GM21825 (cell line): ENCODE results near the gene WASF3.

Source experiments
- ATAC-seq: cut with Tn5 transposase; IDR thresholded peaks from one replicate; pipeline ENCODE4 v1.9.1; 2021; ENCODE audit warnings: mild to moderate bottlenecking, moderate library complexity; ENCODE audit not compliant: unreplicated experiment

The WASF3 gene

GRCh38 chr13:26589226-26589625 lies 31.7 kb downstream of the WASF3 start:
- ATAC-seq = no peak

DNA sequence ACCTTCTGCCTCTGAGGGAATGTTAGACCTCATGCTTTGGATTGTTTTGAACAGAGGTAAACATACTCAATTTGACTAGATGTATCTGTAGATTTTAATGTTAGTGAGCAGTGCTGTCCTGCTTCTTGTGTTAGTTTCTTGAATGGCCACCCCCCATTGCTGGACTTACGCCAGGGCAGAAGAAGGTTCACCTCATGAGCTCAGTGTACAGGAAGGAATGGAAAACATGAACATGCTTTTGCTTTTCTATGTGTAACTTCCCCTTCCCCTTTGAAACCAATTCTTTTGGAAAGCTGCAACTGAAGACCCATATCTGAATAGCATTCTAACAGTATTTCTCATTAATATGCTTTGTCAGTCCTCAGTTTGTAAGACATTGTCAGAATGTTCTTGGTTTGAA lies 32.3 kb downstream of the WASF3 start:
- no peak for ATAC-seq

GRCh38 chr13:26590379-26590778 lies 32.9 kb downstream of the WASF3 start:
- no peak for ATAC-seq

- ATAC-seq = no peak
Observed at GRCh38 chr13:26590951-26591350, 33.5 kb downstream of the WASF3 start.

DNA sequence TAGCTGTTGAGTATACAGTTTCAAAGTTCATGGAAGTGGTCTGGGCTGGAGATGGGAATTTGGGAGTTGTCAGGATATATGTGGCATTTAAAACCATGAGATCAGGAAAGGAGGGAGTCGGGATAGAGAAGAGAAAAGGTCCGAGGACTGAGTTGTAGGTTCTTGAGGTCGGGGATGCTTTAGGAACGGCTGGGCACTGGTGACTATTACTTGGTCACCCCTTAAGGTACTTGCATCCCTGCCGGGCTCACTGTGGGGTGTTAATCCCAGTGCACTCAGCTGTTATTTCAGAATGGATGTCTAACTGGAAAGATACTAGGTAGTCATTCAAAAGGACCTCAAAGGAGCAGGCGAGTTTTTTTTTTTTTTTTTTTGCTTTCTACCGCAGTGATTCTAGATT lies 34.2 kb downstream of the WASF3 start:
- no peak for ATAC-seq

- ATAC-seq = no peak
Observed at GRCh38 chr13:26593661-26594060, 36.2 kb downstream of the WASF3 start.

DNA sequence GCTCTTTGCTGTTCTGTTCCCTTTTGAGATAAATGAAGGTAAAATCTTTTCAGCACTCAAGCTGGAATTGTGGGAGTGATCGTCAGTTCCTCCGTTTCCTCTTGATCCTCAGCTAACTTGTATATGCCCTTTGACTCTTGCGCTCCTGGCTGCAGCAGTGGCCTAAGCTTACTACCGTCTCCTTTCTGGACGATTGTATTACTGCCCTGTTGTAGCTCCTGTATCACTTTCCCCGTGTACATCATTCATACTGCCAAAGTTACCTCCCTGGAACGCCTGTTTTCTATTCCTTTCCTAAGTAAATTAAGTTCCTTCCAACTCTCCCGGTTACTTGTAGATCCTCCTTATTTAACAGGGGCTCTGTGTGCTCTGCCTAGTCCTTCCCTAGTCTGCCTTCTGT lies 36.9 kb downstream of the WASF3 start:
- ATAC-seq = no peak

DNA sequence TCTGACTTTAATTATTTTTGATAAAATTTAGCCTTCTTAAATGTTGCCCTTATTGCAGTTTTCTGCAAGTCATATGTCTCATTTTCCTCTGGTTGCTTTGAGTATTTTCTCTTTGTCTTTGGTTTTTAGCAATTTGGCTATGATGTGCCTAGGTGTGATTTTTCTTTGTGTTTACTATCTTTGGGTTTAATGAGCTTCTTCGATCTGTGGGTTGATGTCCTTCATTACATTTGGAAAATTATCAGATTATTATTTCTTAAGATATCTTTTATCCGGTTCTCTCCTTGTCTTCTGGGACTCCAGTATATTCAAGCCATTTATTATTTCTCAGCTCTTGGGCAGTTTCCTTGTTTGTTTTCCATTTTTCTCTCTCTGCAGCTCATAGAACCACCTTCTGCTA lies 39.0 kb downstream of the WASF3 start:
- no peak for ATAC-seq

GRCh38 chr13:26599403-26599802 lies 41.9 kb downstream of the WASF3 start:
- ATAC-seq = no peak

- ATAC-seq = no peak
Observed at GRCh38 chr13:26599860-26600259, 42.4 kb downstream of the WASF3 start.

- ATAC-seq = no peak
Observed at GRCh38 chr13:26600343-26600742, 42.9 kb downstream of the WASF3 start.

GRCh38 chr13:26601669-26602068 lies 44.2 kb downstream of the WASF3 start:
- ATAC-seq = no peak

- no peak for ATAC-seq
Observed at GRCh38 chr13:26602783-26603182, 45.3 kb downstream of the WASF3 start.

- ATAC-seq = no peak
Observed at GRCh38 chr13:26604784-26605545, 47.5 kb downstream of the WASF3 start.

GRCh38 chr13:26605845-26606244 lies 48.4 kb downstream of the WASF3 start:
- no peak for ATAC-seq

DNA sequence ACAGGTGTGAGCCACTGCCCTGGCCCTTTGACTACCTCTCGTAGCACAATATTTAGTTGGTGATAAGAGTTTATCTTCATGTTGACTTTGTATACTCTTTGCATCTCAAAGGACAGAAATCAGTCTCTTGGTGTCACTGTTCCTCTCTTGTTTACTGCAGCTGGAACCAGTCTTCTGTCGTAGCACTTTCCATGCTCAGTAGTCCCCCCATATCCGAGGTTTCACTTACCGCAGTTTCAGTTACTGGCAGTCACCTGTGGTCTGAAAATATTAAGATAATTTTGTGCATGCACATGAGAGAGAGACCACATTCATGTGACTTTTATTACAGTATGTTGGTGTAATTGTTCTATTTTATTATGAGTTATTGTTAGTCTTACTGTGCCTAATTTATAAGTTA lies 49.1 kb downstream of the WASF3 start:
- ATAC-seq = no peak

GRCh38 chr13:26614721-26615120 lies 57.2 kb downstream of the WASF3 start:
- ATAC-seq = no peak

DNA sequence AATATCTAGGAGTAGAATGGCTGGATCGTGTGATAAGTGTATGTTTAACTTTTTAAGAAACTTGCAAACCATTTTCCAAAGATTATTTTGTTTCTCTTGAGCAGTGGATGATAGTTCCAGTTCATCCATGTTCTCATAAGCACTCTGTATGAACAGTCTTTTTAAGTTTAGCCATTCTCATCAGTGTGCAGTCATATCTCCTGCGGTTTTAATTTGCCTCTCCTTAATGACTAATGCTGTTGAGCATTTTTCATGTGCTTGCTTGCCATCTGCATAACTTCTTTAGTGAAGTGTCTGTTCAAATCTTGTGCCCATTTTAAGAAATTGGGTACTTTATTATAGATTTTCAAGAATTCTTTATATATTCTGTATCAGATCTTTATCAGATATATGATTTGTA lies 58.6 kb downstream of the WASF3 start:
- ATAC-seq = no peak

GRCh38 chr13:26618726-26619125 lies 61.2 kb downstream of the WASF3 start:
- no peak for ATAC-seq

- ATAC-seq = no peak
Observed at GRCh38 chr13:26619358-26619757, 61.9 kb downstream of the WASF3 start.

DNA sequence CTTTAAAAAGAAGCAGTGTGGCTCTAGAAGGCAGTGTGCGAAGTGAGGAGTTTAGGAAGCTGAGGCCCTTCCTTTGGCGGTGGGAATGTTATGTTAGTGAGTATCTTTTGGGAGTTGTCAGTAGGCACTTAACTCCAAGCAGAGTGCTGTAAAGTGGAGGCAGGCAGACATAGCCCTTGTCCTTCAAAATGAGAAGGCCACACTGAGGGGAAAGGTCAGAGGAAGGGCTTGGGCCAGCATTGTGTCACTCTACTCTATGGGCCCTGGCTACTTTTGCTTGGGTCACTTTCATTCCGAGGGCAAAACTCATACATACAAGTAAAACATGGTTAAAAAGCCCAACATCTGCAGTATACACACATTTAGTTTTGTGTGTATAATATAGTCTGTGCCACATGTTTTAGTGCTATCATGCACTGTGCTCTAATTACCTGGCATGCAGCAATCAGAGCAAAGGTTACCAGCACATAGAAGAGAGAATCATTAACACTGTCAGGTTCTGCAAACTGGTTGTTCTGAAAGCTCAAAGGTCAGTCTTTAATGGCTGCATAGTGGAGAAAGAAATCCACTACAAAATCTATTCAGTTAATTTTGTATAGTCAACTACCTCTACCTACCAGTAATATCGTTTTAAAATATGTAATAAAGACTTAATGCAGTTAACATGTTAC lies 64.4 kb downstream of the WASF3 start:
- no peak for ATAC-seq

DNA sequence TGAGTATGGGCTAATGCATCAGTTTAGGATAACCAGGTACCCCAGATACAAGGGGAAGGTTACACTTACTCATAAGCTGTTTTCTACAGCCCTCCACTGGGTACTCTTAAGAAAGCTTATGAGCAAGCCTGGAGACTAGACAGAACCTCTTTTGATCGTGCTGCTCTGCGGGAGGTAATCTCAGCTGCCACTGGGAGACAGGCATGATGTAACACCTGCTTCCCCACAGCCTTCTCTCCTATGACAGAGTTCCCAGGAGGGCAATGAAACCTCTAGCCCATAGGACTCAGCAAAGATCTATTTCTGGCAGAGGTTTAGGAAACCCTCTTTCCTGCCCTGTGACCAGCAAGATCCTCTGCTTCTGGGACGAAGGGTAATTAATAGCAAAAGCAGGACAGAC lies 65.6 kb downstream of the WASF3 start:
- no peak for ATAC-seq

- ATAC-seq = no peak
Observed at GRCh38 chr13:26624572-26624971, 67.1 kb downstream of the WASF3 start.
